HG03095 (cell line): ENCODE data around the gene PTHLH.
A peak's percentile ranks its signal among the peaks of the same experiment; 100 is the strongest.

Source experiments
- ATAC-seq: cut with Tn5 transposase; IDR thresholded peaks from one replicate; pipeline ENCODE4 v1.9.1; 2021; ENCODE audit warnings: moderate library complexity; ENCODE audit not compliant: unreplicated experiment

Gene PTHLH

GRCh38 chr12:27940756-27941402, 31.7 kb downstream of the PTHLH start:
- peak; percentile 93 for ATAC-seq

GRCh38 chr12:27940245-27940644, 32.3 kb downstream of the PTHLH start:
- no peak for ATAC-seq

- ATAC-seq = no peak
Observed at GRCh38 chr12:27937768-27938167, 34.8 kb downstream of the PTHLH start.

GRCh38 chr12:27936196-27936595, 36.3 kb downstream of the PTHLH start:
- ATAC-seq = no peak

- no peak for ATAC-seq
Observed at GRCh38 chr12:27934276-27934675, 38.3 kb downstream of the PTHLH start.

- ATAC-seq = no peak
Observed at GRCh38 chr12:27931390-27931789, 41.1 kb downstream of the PTHLH start.

- no peak for ATAC-seq
Observed at GRCh38 chr12:27927347-27927746, 45.2 kb downstream of the PTHLH start.

GRCh38 chr12:27924350-27925135, 48.0 kb downstream of the PTHLH start:
- no peak for ATAC-seq

GRCh38 chr12:27922531-27923139, 49.9 kb downstream of the PTHLH start:
- no peak for ATAC-seq

GRCh38 chr12:27919671-27920235, 52.8 kb downstream of the PTHLH start:
- no peak for ATAC-seq

- ATAC-seq = no peak
Observed at GRCh38 chr12:27915536-27915935, 57.0 kb downstream of the PTHLH start.

GRCh38 chr12:27915021-27915420, 57.5 kb downstream of the PTHLH start:
- ATAC-seq = no peak

- ATAC-seq = no peak
Observed at GRCh38 chr12:27913999-27914614, 58.4 kb downstream of the PTHLH start.

- ATAC-seq = no peak
Observed at GRCh38 chr12:27911397-27911796, 61.1 kb downstream of the PTHLH start.
